Thymus (tissue), 11 donors: ENCODE data around the gene JUND. TPM values are rescaled to one million over a fixed set of nuclear protein-coding genes. Genes with fewer than 3 reads are reported as not detected.
A peak's percentile ranks its signal among the peaks of the same experiment; 100 is the strongest.

Experiments
- DNase-seq, 9 donors: peaks; one replicate each; pipeline ENCODE4 v3.0.0-alpha.2; 2013; ENCODE audit warnings: low spot score in 9 of 9, low read depth in 6 of 9, missing footprints in 1 of 9
- H3K27ac ChIP-seq, 2 donors: one replicate each; pipeline ENCODE4 v1.5.1; 2013; ENCODE audit warnings: control low read depth in 1 of 2, low read depth in 1 of 2, low read length in 1 of 2, mild to moderate bottlenecking in 1 of 2, moderate library complexity in 1 of 2
- H3K27me3 ChIP-seq, 2 donors: one replicate each; pipeline ENCODE4 v1.5.1; 2013; ENCODE audit warnings: low read length in 1 of 2; ENCODE audit not compliant: control insufficient read depth in 2 of 2, insufficient read depth in 1 of 2
- H3K36me3 ChIP-seq, 2 donors: one replicate each; pipeline ENCODE4 v1.5.1; 2013; ENCODE audit warnings: low read length in 1 of 2, mild to moderate bottlenecking in 1 of 2, moderate library complexity in 1 of 2; ENCODE audit not compliant: control insufficient read depth in 2 of 2, insufficient read depth in 2 of 2
- H3K4me1 ChIP-seq, 2 donors: one replicate each; pipeline ENCODE4 v1.5.1; 2013; ENCODE audit warnings: low read length in 2 of 2; ENCODE audit not compliant: control insufficient read depth in 2 of 2, insufficient read depth in 2 of 2
- H3K4me3 ChIP-seq, 2 donors: one replicate each; pipeline ENCODE4 v1.5.1; 2013; ENCODE audit warnings: low read length in 2 of 2, control low read depth in 1 of 2, mild to moderate bottlenecking in 1 of 2
- H3K9me3 ChIP-seq, 2 donors: one replicate each; pipeline ENCODE4 v1.5.1; 2013; ENCODE audit warnings: low read length in 1 of 2, mild to moderate bottlenecking in 1 of 2; ENCODE audit not compliant: control insufficient read depth in 2 of 2, insufficient read depth in 1 of 2
- WGBS: extraction: QIAGEN DNeasy Blood & Tissue Kit; methylation state at CpG from one replicate; pipeline ENCODE4 v1.1.7; 2013; 5-methylcytosine and 5-hydroxymethylcytosine counted together
- polyA plus RNA-seq: library from polyadenylated mRNA; stranded (reverse); fragments of 200-250 nt; gene quantifications from one replicate; pipeline ENCODE4 v1.2.3, GENCODE V29; 2013
- total RNA-seq: library from RNA; stranded (reverse); fragments of 120-200 nt; gene quantifications from one replicate; pipeline ENCODE4 v1.2.4, GENCODE V29; 2013
- donor health status: healthy.

The JUND gene
- total and polyA plus RNA-seq, 2 donors, result 65.8 to 88.3 TPM

GRCh38 chr19:18249834-18250233 is 31.6 kb downstream of the JUND start:
- 85% methylated on average over 5 of the region's 5 CpGs for WGBS
- Histone ChIP-seq H3K36me3 (no peaks in the 10 kb centered on the region), H3K27me3 (peaks cover 2 to 27% of the 10 kb centered on the region in 2 donors), H3K4me1 (no peaks in the 10 kb centered on the region), H3K4me3 (no peak overlapping the region), H3K27ac (no peak overlapping the region), H3K9me3 (peaks cover 0 to under 1% of the 10 kb centered on the region in 2 donors)
- no peak for DNase-seq

DNA sequence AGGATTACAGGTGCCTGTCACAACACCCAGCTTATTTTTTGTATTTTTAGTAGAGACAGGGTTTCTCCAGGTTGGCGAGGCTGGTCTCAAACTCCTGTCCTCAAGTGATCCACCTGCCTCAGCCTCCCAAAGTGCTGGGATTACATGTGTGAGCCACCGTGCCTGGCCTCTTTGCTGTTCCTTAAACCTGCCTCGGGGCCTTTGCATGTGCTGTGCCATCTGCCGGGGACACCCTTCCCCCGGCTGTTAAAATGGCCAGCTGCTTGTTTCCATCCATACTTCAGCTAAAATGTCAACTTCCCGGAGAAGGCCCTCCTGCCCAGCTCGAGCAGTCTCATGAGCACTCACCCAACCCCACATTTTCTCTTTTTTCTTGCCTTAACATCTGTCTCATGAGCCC is 36.1 kb downstream of the JUND start:
- Histone ChIP-seq H3K9me3 (no peaks in the 10 kb centered on the region), H3K4me3 (no peak overlapping the region), H3K27me3 (peaks cover 0 to 9% of the 10 kb centered on the region in 2 donors), H3K4me1 (no peaks in the 10 kb centered on the region), H3K27ac (no peak overlapping the region), H3K36me3 (no peaks in the 10 kb centered on the region)
- 79% methylated on average over 7 of the region's 7 CpGs for WGBS
- DNase-seq, result no peak

GRCh38 chr19:18239303-18239702 is 42.1 kb downstream of the JUND start:
- H3K9me3 ChIP-seq, result no peaks in the 10 kb centered on the region
- DNase-seq, result no peak
- peaks cover 0 to 15% of the 10 kb centered on the region in 2 donors for H3K27me3 ChIP-seq
- WGBS, result 38% methylated on average over 12 of the region's 12 CpGs
- H3K4me3 ChIP-seq, result no peak overlapping the region
- no peak overlapping the region for H3K27ac ChIP-seq
- no peaks in the 10 kb centered on the region for H3K36me3 ChIP-seq
- H3K4me1 ChIP-seq, result no peaks in the 10 kb centered on the region

DNA sequence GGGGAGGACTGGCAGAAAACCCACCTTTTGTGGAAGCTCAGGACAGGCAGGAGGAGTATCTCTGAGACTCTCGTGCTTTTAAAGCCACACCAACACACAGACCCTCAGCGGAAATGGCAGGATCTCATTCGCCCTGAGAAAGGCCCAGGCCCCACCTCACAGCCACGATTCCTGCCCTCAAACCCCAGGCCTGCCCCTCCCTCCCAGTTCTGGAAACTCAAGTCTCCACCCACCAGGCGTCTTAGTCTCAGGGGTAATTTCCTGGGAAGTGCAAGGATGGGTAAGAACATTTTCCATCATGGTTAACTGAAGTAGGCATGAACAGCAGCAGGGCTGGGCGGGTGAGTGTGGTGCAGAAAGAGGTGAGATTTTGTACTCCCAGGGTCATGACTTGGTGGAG is 47.2 kb downstream of the JUND start:
- 40% methylated on average over 6 of the region's 6 CpGs for WGBS
- no peak for DNase-seq
- Histone ChIP-seq H3K36me3 (no peaks in the 10 kb centered on the region), H3K27me3 (peaks cover 21 to 57% of the 10 kb centered on the region in 2 donors), H3K27ac (no peak overlapping the region), H3K4me3 (no peak overlapping the region), H3K9me3 (peaks cover 9 to 16% of the 10 kb centered on the region in 2 donors), H3K4me1 (no peaks in the 10 kb centered on the region)

- DNase-seq, result peak; percentile 19 to 73 (median 47)
- H3K36me3 ChIP-seq, result no peaks in the 10 kb centered on the region
- H3K4me1 ChIP-seq, result no peaks in the 10 kb centered on the region
- WGBS, result 20% methylated on average over 37 of the region's 37 CpGs
- no peak overlapping the region for H3K27ac ChIP-seq
- peaks cover 9 to 16% of the 10 kb centered on the region in 2 donors for H3K9me3 ChIP-seq
- H3K4me3 ChIP-seq, result no peak overlapping the region
- H3K27me3 ChIP-seq, result peaks cover 24 to 60% of the 10 kb centered on the region in 2 donors
Measured at GRCh38 chr19:18233224-18233825, 48.1 kb downstream of the JUND start.

DNA sequence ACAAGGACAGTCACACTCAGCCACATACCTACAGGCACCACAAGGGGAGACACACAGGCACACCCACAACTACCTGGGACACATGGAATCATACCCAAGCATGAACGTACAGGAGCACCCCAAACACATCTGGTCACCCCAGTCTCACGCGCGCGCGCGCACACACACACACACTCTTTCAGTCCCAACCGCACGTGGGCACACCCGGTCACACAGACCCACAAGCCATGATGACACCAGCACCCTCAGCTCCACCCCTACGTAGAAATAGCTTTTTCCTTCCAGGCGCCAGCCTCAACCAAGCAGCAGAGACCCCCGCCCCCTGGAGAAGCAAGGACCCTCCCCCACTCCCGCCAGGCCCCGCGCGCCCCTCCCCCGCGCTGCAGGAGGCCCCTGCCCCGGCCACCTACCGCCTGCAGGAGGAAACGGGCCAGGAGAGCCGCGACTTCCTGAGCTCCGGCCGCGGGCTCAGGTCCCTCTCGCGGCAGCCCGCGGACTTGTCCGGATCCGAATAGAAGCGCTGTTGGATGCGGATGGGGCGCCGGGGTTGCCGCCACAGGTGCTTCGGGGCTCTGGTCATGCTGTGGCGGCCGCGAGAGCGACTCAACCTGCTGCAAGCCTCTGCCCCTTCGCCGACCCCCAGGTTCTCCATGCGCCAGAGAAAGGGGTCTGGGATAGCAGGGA is 48.7 kb downstream of the JUND start:
- WGBS, result 10% methylated on average over 46 of the region's 46 CpGs
- Histone ChIP-seq H3K4me3 (no peak overlapping the region), H3K9me3 (peaks cover 9 to 16% of the 10 kb centered on the region in 2 donors), H3K36me3 (no peaks in the 10 kb centered on the region), H3K27ac (no peak overlapping the region), H3K4me1 (no peaks in the 10 kb centered on the region), H3K27me3 (peaks cover 25 to 67% of the 10 kb centered on the region in 2 donors)
- no peak for DNase-seq

DNA sequence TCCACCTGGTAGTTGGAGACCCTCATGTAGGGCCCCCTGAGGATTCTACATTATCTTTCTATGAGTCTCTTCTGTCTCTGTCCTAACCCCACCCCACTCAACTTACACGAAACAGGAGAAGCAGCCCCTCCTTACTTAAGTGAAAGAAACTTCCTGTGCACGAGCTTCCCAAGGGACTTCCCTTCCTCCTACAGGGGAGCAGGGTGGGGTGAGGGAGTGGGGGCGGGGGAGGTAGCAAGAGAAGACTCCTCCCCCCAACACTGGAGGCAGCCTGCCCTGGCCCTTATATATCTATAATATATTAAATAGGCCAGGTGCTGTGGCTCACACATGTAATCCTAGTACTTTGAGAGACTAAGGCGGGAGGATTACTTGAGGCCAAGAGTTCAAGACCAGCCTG is 49.6 kb downstream of the JUND start:
- Histone ChIP-seq H3K4me1 (no peaks in the 10 kb centered on the region), H3K9me3 (peaks cover 9 to 16% of the 10 kb centered on the region in 2 donors), H3K36me3 (no peaks in the 10 kb centered on the region), H3K27ac (no peak overlapping the region), H3K4me3 (no peak overlapping the region), H3K27me3 (peaks cover 30 to 76% of the 10 kb centered on the region in 2 donors)
- no peak for DNase-seq
- 27% methylated on average over 4 of the region's 4 CpGs for WGBS

DNA sequence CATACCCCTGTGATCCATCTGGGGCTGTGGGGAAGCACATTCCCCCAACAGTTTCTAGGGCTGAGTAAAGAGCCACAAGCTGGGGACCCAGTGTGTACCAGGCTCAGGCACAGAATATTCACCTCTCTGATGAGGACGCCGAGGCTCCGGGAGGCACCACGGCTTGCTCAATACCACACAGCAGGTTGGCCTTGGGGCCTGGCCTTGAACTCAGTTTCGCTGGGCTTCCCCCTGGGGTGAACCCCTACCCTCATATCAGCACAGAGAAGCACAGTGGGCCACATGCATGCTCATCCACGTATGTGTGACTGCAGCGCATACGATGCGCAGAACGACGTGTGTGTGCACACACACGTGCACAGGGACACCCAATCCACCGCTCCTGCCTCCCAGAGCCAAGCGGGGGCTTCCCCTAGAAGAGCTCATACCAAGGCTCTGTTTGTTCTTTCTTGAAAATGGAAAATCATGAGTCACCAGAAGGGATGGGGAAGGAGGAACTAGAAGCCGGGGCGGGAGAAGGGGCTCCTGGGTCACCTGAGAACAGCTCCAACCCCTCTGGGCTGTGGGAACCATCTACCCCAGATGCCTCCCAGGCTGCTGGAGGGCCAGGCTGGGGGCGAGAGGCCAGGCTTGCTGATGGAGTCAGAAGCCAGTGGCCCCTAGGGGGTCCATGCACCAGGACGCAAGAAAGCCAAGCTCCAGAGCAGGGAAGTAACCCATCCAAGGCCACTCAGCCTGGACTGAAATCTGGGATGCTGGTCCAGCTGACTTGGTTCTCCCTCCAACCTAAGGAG is 50.3 kb downstream of the JUND start:
- no peak for DNase-seq
- Histone ChIP-seq H3K36me3 (no peaks in the 10 kb centered on the region), H3K4me1 (no peaks in the 10 kb centered on the region), H3K27me3 (peaks cover 36 to 80% of the 10 kb centered on the region in 2 donors), H3K27ac (no peak overlapping the region), H3K9me3 (peaks cover 9 to 16% of the 10 kb centered on the region in 2 donors), H3K4me3 (no peak overlapping the region)
- WGBS, result 50% methylated on average over 18 of the region's 18 CpGs

GRCh38 chr19:18229915-18230314 is 51.5 kb downstream of the JUND start:
- H3K4me3 ChIP-seq, result no peak overlapping the region
- 88% methylated on average over 4 of the region's 4 CpGs for WGBS
- H3K27ac ChIP-seq, result no peak overlapping the region
- no peak for DNase-seq
- peaks cover 46 to 88% of the 10 kb centered on the region in 2 donors for H3K27me3 ChIP-seq
- peaks cover 9 to 16% of the 10 kb centered on the region in 2 donors for H3K9me3 ChIP-seq
- no peaks in the 10 kb centered on the region for H3K36me3 ChIP-seq
- H3K4me1 ChIP-seq, result peaks cover 0 to 4% of the 10 kb centered on the region in 2 donors
